H1 (cell line): Measurements from ENCODE around the gene IQCM. TPM values are rescaled to one million over a fixed set of nuclear protein-coding genes. Genes with fewer than 3 reads are reported as not detected.

Experiments used
- CTCF ChIA-PET: fragments of 300-600 bp; sonication (Branson Sonifier 250); formaldehyde crosslinking; loops from one replicate; lab custom pipeline; 2021; ENCODE audit not compliant: partially characterized antibody; lab: Charles Lee
- POLR2A ChIA-PET: fragments of 300-600 bp; sonication (Branson Sonifier 250); formaldehyde crosslinking; loops from one replicate; lab custom pipeline; 2021; ENCODE audit warnings: inconsistent platforms; ENCODE audit not compliant: partially characterized antibody; lab: Charles Lee
- DNase-seq, 2 experiments: peaks; one replicate each; pipeline versions ENCODE4 v3.0.0 to v3.0.0-alpha.2; 2010 to 2022; ENCODE audit warnings: low spot score in 2 of 2, low read depth in 1 of 2, mixed read lengths in 1 of 2
- FAIRE-seq: peaks from 2 replicates; lab custom pipeline; 2011; peaks lifted over from hg19 to GRCh38; lab: Jason Lieb, UNC
- H2AFZ ChIP-seq: 2 replicates; pipeline ENCODE4 v1.8.1; 2012; ENCODE audit warnings: low read length, inconsistent platforms
- H2AK5ac ChIP-seq: 2 replicates; pipeline ENCODE4 v1.6.1; 2013; ENCODE audit warnings: low read depth, low read length
- H2BK120ac ChIP-seq: replicated peaks from 2 replicates; pipeline ENCODE3; 2013; ENCODE audit warnings: low read depth, low read length, inconsistent platforms
- H2BK12ac ChIP-seq: 2 replicates; pipeline ENCODE4 v1.6.1; 2013; ENCODE audit warnings: low read depth, low read length
- H2BK15ac ChIP-seq: 2 replicates; pipeline ENCODE4 v1.6.1; 2013; ENCODE audit warnings: low read length
- H2BK20ac ChIP-seq: 2 replicates; pipeline ENCODE4 v1.6.1; 2013; ENCODE audit warnings: low read length
- H2BK5ac ChIP-seq: 2 replicates; pipeline ENCODE4 v1.6.1; 2013; ENCODE audit warnings: low read depth, low read length
- H3K14ac ChIP-seq: 2 replicates; pipeline ENCODE4 v1.6.1; 2013; ENCODE audit warnings: inconsistent platforms; ENCODE audit not compliant: insufficient read length
- H3K18ac ChIP-seq: 2 replicates; pipeline ENCODE4 v1.6.1; 2013; ENCODE audit warnings: low read length; ENCODE audit errors: extremely low read depth
- H3K23ac ChIP-seq: 2 replicates; pipeline ENCODE4 v1.6.1; 2013; ENCODE audit warnings: inconsistent platforms; ENCODE audit not compliant: insufficient read length
- H3K23me2 ChIP-seq: 2 replicates; pipeline ENCODE4 v1.6.1; 2013; ENCODE audit warnings: low read depth, low read length
- H3K27ac ChIP-seq: 2 replicates; pipeline ENCODE4 v1.6.1; 2011; ENCODE audit warnings: low read depth, low read length, inconsistent platforms
- H3K27me3 ChIP-seq, 4 experiments: replicated peaks in 1 of 4; 1 replicate in 1 of 4; 2 replicates in 3 of 4; pipeline versions ENCODE4 v1.6.1 to v1.8.1; 2011 to 2013; ENCODE audit warnings: low read length in 3 of 4, mild to moderate bottlenecking in 3 of 4, inconsistent platforms in 2 of 4, mixed read lengths in 2 of 4, moderate library complexity in 1 of 4; ENCODE audit not compliant: control insufficient read depth in 3 of 4, insufficient read depth in 3 of 4; ENCODE audit errors: extremely low read depth in 1 of 4
- H3K36me3 ChIP-seq, 4 experiments: 2 replicates each; pipeline versions ENCODE4 v1.6.1 to v1.8.1; 2011 to 2013; ENCODE audit warnings: mild to moderate bottlenecking in 4 of 4, low read length in 3 of 4, moderate library complexity in 2 of 4, control low read depth in 1 of 4, inconsistent platforms in 1 of 4; ENCODE audit not compliant: insufficient read depth in 4 of 4, control insufficient read depth in 2 of 4
- H3K4ac ChIP-seq: replicated peaks from 2 replicates; pipeline ENCODE3; 2013; ENCODE audit warnings: low read length, low read depth, mixed read lengths, inconsistent platforms; ENCODE audit not compliant: insufficient read length
- H3K4me1 ChIP-seq, 4 experiments: replicated peaks in 1 of 4; 1 replicate in 1 of 4; 2 replicates in 3 of 4; pipeline versions ENCODE4 v1.6.1 to v1.8.1; 2011 to 2013; ENCODE audit warnings: low read length in 3 of 4, inconsistent platforms in 2 of 4, mixed read lengths in 1 of 4; ENCODE audit not compliant: insufficient read depth in 4 of 4, control insufficient read depth in 3 of 4
- H3K4me2 ChIP-seq, 2 experiments: 2 replicates each; pipeline versions ENCODE4 v1.6.1 to v1.8.1; 2011 to 2013; ENCODE audit warnings: low read depth in 2 of 2, low read length in 2 of 2, control low read depth in 1 of 2, inconsistent platforms in 1 of 2, mild to moderate bottlenecking in 1 of 2; ENCODE audit not compliant: insufficient read depth in 1 of 2
- H3K4me3 ChIP-seq, 4 experiments: fragments of 200-600, 300-600 bp in 1 of 4; sonication (generic), shearing (Covaris generic), sonication (Bioruptor Twin) in 1 of 4; 2 replicates each; pipeline versions ENCODE4 v1.5.1 to v1.8.1; 2011 to 2016; ENCODE audit warnings: low read length in 4 of 4, low read depth in 3 of 4, control low read depth in 2 of 4, inconsistent platforms in 2 of 4, mild to moderate bottlenecking in 2 of 4, mixed read lengths in 1 of 4, moderate library complexity in 1 of 4; ENCODE audit not compliant: insufficient read depth in 2 of 4; ENCODE audit errors: extremely low read depth in 1 of 4
- H3K56ac ChIP-seq: replicated peaks from 2 replicates; pipeline ENCODE3; 2013; ENCODE audit warnings: low read depth, mild to moderate bottlenecking, mixed read lengths, low read length, inconsistent platforms; ENCODE audit not compliant: insufficient read length
- H3K79me1 ChIP-seq: 2 replicates; pipeline ENCODE4 v1.6.1; 2013; ENCODE audit warnings: low read depth, low read length, control low read depth
- H3K79me2 ChIP-seq, 2 experiments: 2 replicates each; pipeline versions ENCODE4 v1.6.1 to v1.8.1; 2012 to 2013; ENCODE audit warnings: low read length in 2 of 2, mild to moderate bottlenecking in 2 of 2, inconsistent platforms in 1 of 2; ENCODE audit not compliant: insufficient read depth in 2 of 2, control insufficient read depth in 1 of 2
- H3K9ac ChIP-seq, 4 experiments: replicated peaks in 1 of 4; 1 replicate in 1 of 4; 2 replicates in 3 of 4; pipeline versions ENCODE4 v1.6.1 to v1.8.1; 2011 to 2013; ENCODE audit warnings: low read depth in 3 of 4, low read length in 3 of 4, control low read depth in 2 of 4, mild to moderate bottlenecking in 2 of 4, moderate library complexity in 2 of 4, inconsistent platforms in 1 of 4; ENCODE audit errors: extremely low read depth in 1 of 4
- H3K9me3 ChIP-seq, 2 experiments: 2 replicates each; pipeline versions ENCODE4 v1.6.1 to v1.8.1; 2012 to 2013; ENCODE audit warnings: mild to moderate bottlenecking in 2 of 2, moderate library complexity in 2 of 2, control low read depth in 1 of 2, inconsistent platforms in 1 of 2, low read depth in 1 of 2, low read length in 1 of 2, mixed read lengths in 1 of 2; ENCODE audit not compliant: insufficient read depth in 2 of 2
- H4K20me1 ChIP-seq, 2 experiments: replicated peaks in 1 of 2; 2 replicates each; pipeline versions ENCODE3 to v1.8.1; 2011 to 2013; ENCODE audit warnings: inconsistent platforms in 2 of 2, low read length in 2 of 2, mild to moderate bottlenecking in 1 of 2; ENCODE audit not compliant: insufficient read depth in 2 of 2, control insufficient read depth in 1 of 2
- H4K5ac ChIP-seq: 2 replicates; pipeline ENCODE4 v1.6.1; 2013; ENCODE audit warnings: low read length, low read depth, mixed read lengths, inconsistent platforms; ENCODE audit not compliant: insufficient read length
- H4K8ac ChIP-seq: 2 replicates; pipeline ENCODE4 v1.8.0; 2013; ENCODE audit warnings: mild to moderate bottlenecking, moderate library complexity, low read length, inconsistent platforms; ENCODE audit not compliant: insufficient read depth; ENCODE audit errors: extremely low read depth
- H4K91ac ChIP-seq: replicated peaks from 2 replicates; pipeline ENCODE3; 2013; ENCODE audit warnings: low read length, mixed read lengths, inconsistent platforms; ENCODE audit not compliant: insufficient read length
- CHD1 ChIP-seq: IDR thresholded peaks from 2 replicates; pipeline ENCODE4 v1.6.1; 2012; ENCODE audit warnings: low read depth, low read length, improper control_type of control experiment
- EGR1 ChIP-seq: IDR thresholded peaks from 2 replicates; pipeline ENCODE4 v1.6.1; 2011; ENCODE audit warnings: low read depth, low read length, borderline replicate concordance
- EP300 ChIP-seq, 2 experiments: IDR thresholded peaks; 1 replicate in 1 of 2; 2 replicates in 1 of 2; pipeline ENCODE4 v1.6.1; 2011 to 2012; ENCODE audit warnings: low read depth in 2 of 2, low read length in 2 of 2, mild to moderate bottlenecking in 2 of 2, borderline replicate concordance in 1 of 2, inconsistent platforms in 1 of 2, moderate library complexity in 1 of 2
- FOSL1 ChIP-seq: IDR thresholded peaks from 2 replicates; pipeline ENCODE4 v1.6.1; 2011; ENCODE audit warnings: mild to moderate bottlenecking, low read depth, low read length, moderate library complexity; ENCODE audit not compliant: insufficient read depth
- MAFK ChIP-seq: IDR thresholded peaks from 2 replicates; pipeline ENCODE4 v1.6.1; 2012; ENCODE audit warnings: low read depth, mild to moderate bottlenecking, improper control_type of control experiment, low read length
- NANOG ChIP-seq: IDR thresholded peaks from 2 replicates; pipeline ENCODE4 v1.6.1; 2011; ENCODE audit warnings: low read length, low read depth, mild to moderate bottlenecking, inconsistent platforms; ENCODE audit not compliant: insufficient read depth, poor library complexity, severe bottlenecking
- POU5F1 ChIP-seq: IDR thresholded peaks from 2 replicates; pipeline ENCODE4 v1.6.1; 2011; ENCODE audit warnings: low read depth, mild to moderate bottlenecking, low read length, moderate library complexity
- RBBP5 ChIP-seq: IDR thresholded peaks from 2 replicates; pipeline ENCODE4 v1.7.1; 2012; ENCODE audit warnings: low read depth, mild to moderate bottlenecking, inconsistent platforms, low read length, moderate library complexity, borderline replicate concordance
- RFX5 ChIP-seq: IDR thresholded peaks from 2 replicates; pipeline ENCODE4 v1.6.1; 2011; ENCODE audit warnings: low read depth, low read length, improper control_type of control experiment, borderline replicate concordance
- YY1 ChIP-seq: IDR thresholded peaks from 2 replicates; pipeline ENCODE4 v1.6.1; 2011; ENCODE audit warnings: low read depth, mild to moderate bottlenecking, low read length
- WGBS, 2 experiments: shearing (Covaris generic) in 1 of 2; methylation state at CpG; one replicate each; pipeline versions ENCODE4 v1.1.6 to v1.1.7; 2013 to 2015; ENCODE audit warnings: low lambda C conversion rate in 2 of 2, mixed read lengths in 2 of 2, inconsistent platforms in 1 of 2, low coverage in 1 of 2, missing lambda C conversion rate in 1 of 2; ENCODE audit not compliant: insufficient replicate concordance in 2 of 2, insufficient coverage in 1 of 2, insufficient read length in 1 of 2; ENCODE audit errors: extremely low coverage in 1 of 2, missing lambda C conversion rate in 1 of 2; 5-methylcytosine and 5-hydroxymethylcytosine counted together
- polyA plus RNA-seq, 7 experiments: library from polyadenylated mRNA; depleted of rRNA in 3 of 7; stranded (reverse) in 5 of 7; unstranded in 2 of 7; fragments of >200 nt in 5 of 7; fragments of 200-250 nt in 2 of 7; gene quantifications; 1 replicate in 5 of 7; 2 replicates in 1 of 7; 4 replicates in 1 of 7; pipeline versions ENCODE4 v1.2.1 to v1.2.3, GENCODE V29; 2011 to 2013; ENCODE audit warnings: missing spikeins in 2 of 7, mixed read lengths in 2 of 7
- total RNA-seq: library from RNA; stranded (reverse); fragmentation: NEBNext Ultra II Directional; extraction: Animal tissue kit (Norgen Biotek cat#: 25700); gene quantifications from 2 replicates; pipeline ENCODE4 v1.2.1, GENCODE V29; 2021
- TF ChIP-seq, protein P1 (sequence below): IDR thresholded peaks from 2 replicates; pipeline ENCODE4 v1.6.1; 2012; ENCODE audit warnings: inconsistent platforms
- TF ChIP-seq, protein P2 (sequence below): IDR thresholded peaks from 2 replicates; pipeline ENCODE4 v1.6.1; 2011; ENCODE audit warnings: low read length, improper control_type of control experiment

IQCM gene
- total and polyA plus RNA-seq, 2 of the 8 experiments (the other 6 are each of a cell fraction or from before 2014, with no cell fraction given) = not detected

GRCh38 chr4:149344436-149344835 is 471.2 kb downstream of the IQCM start:
- no peaks in the 10 kb centered on the region for H3K4me1 ChIP-seq
- H3K36me3 ChIP-seq = no peaks in the 10 kb centered on the region
- H4K8ac ChIP-seq = no peak overlapping the region
- no peak overlapping the region for H3K4me3 ChIP-seq
- ChIA-PET CTCF (interaction anchor here (0.9 kb wide), 1 partner anchor 16 kb away, joined by 4 read pairs; no protein-coding TSS in a partner anchor), POLR2A (no interaction called here)
- no peak overlapping the region for H2BK120ac ChIP-seq
- no peaks in the 10 kb centered on the region for H3K23me2 ChIP-seq
- H2BK12ac ChIP-seq = no peak overlapping the region
- H2AFZ ChIP-seq = no peak overlapping the region
- no peaks in the 10 kb centered on the region for H3K79me2 ChIP-seq
- H2BK5ac ChIP-seq = no peak overlapping the region
- no peak overlapping the region for H3K23ac ChIP-seq
- no peak for DNase-seq
- no peak for FAIRE-seq
- no peak overlapping the region for H2BK15ac ChIP-seq
- H3K27me3 ChIP-seq = no peaks in the 10 kb centered on the region
- H3K27ac ChIP-seq = no peak overlapping the region
- no peak overlapping the region for H3K56ac ChIP-seq
- H3K18ac ChIP-seq = no peak overlapping the region
- H2AK5ac ChIP-seq = no peak overlapping the region
- 85% methylated on average over 3 of the region's 3 CpGs; no CpG with 5 or more reads in 1 of the 2 experiments for WGBS, 2 experiments
- H3K14ac ChIP-seq = no peak overlapping the region
- no peaks in the 10 kb centered on the region for H4K20me1 ChIP-seq
- no peak overlapping the region for H3K4ac ChIP-seq
- no peak for TF ChIP-seq EGR1
- no peak for TF ChIP-seq POU5F1
- TF ChIP-seq, protein P1, sequence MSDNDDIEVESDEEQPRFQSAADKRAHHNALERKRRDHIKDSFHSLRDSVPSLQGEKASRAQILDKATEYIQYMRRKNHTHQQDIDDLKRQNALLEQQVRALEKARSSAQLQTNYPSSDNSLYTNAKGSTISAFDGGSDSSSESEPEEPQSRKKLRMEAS = no peak
- no peak for TF ChIP-seq EP300 (IDR thresholded peaks at IDR 0.05; ENCODE audit: borderline replicate concordance in 1 of 2, low read depth in 2 of 2, low read length in 2 of 2)
- TF ChIP-seq CHD1 = no peak
- no peak for TF ChIP-seq YY1
- no peak for TF ChIP-seq MAFK
- TF ChIP-seq, protein P2, sequence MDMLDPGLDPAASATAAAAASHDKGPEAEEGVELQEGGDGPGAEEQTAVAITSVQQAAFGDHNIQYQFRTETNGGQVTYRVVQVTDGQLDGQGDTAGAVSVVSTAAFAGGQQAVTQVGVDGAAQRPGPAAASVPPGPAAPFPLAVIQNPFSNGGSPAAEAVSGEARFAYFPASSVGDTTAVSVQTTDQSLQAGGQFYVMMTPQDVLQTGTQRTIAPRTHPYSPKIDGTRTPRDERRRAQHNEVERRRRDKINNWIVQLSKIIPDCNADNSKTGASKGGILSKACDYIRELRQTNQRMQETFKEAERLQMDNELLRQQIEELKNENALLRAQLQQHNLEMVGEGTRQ = no peak
- TF ChIP-seq RFX5 = no peak
- no peak for TF ChIP-seq RBBP5
- TF ChIP-seq FOSL1 = no peak
- TF ChIP-seq NANOG = no peak
- H3K79me1 ChIP-seq = no peaks in the 10 kb centered on the region
- no peaks in the 10 kb centered on the region for H3K9me3 ChIP-seq
- H4K91ac ChIP-seq = no peak overlapping the region
- no peak overlapping the region for H2BK20ac ChIP-seq
- H3K9ac ChIP-seq = no peak overlapping the region
- H4K5ac ChIP-seq = no peak overlapping the region
- H3K4me2 ChIP-seq = no peak overlapping the region
